ENCODE measurements around the gene ABI3BP. TPM values are rescaled to one million over a fixed set of nuclear protein-coding genes. Genes with fewer than 3 reads are reported as not detected.
"Not testable (repeated sequence)": the region's sequence is repeated elsewhere in the genome, so short reads cannot be mapped to it uniquely, and the experiment has no call there.

Gene ABI3BP
- polyA plus RNA-seq, 3 donors, result not detected

DNA sequence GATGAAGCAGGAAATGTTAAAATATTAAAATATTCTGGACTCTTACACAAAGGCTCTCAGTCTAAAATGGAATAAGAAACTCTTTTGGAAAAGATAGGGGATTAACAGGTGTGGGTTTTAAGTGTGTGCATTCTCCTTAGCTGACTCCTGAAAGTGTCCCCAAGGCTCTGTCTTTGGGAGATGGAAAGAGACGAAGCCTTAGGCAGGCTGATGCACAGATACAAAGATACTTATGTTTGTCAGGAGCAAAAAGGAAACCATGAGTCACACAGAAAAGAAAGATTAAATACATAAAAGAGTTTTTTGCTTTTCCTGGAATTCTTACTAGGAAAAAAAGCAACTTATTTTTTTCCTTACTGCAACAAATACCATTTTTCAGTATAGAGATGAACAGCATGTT is 23.8 kb upstream of the ABI3BP start:
- no CpG with 5 or more reads among the region's 1 CpG for WGBS (ENCODE audit: insufficient coverage)
- Mint-ChIP-seq H3K4me3 (no peak overlapping the region), H3K4me1 (no peaks in the 10 kb centered on the region), H3K9me3 (peaks cover under 1 to 14% (median 10%) of the 10 kb centered on the region in 7 donors), H3K36me3 (no peaks in the 10 kb centered on the region), H3K27me3 (ENCODE audit: low read depth in 3 of 3) (peaks cover 0 to 1% (median 0%) of the 10 kb centered on the region in 3 donors), H3K27ac (no peak overlapping the region)
- no peak for TF ChIP-seq CTCF (IDR thresholded peaks at IDR 0.05)
- no peaks in the 10 kb centered on the region for H3K4me1 ChIP-seq (ENCODE audit: control insufficient read depth in 1 of 2, insufficient read depth in 2 of 2, low read length in 2 of 2)
- H3K79me2 ChIP-seq (ENCODE audit: insufficient read depth, low read length), result no peaks in the 10 kb centered on the region
- H3K9ac ChIP-seq (ENCODE audit: insufficient read depth, low read length, poor library complexity, severe bottlenecking), result no peak overlapping the region
- H3K27me3 ChIP-seq (ENCODE audit: control insufficient read depth in 2 of 2, insufficient read depth in 2 of 2, low read length in 2 of 2), result no peaks in the 10 kb centered on the region
- H2AFZ ChIP-seq (ENCODE audit: insufficient read depth, low read depth, low read length, poor library complexity, severe bottlenecking), result no peak overlapping the region
- no peak overlapping the region for H3K4me3 ChIP-seq (replicated peaks in 1 of 3; ENCODE audit: low read depth in 2 of 3, low read length in 3 of 3)
- DNase-seq, result no peak
- H3K4me2 ChIP-seq (replicated peaks; ENCODE audit: extremely low read depth, low read length, poor library complexity, severe bottlenecking), result no peak overlapping the region
- intact Hi-C loops (cut with micrococcal nuclease), result no loop called here
- no peak overlapping the region for H3K27ac ChIP-seq (ENCODE audit: low read depth in 1 of 2, low read length in 2 of 2)
- H4K20me1 ChIP-seq (ENCODE audit: insufficient read depth, low read length), result no peaks in the 10 kb centered on the region
- no peaks in the 10 kb centered on the region for H3K36me3 ChIP-seq (replicated peaks in 1 of 2; ENCODE audit: control insufficient read depth in 1 of 2, insufficient read depth in 2 of 2, low read length in 2 of 2)
- H3K9me3 ChIP-seq (replicated peaks in 1 of 2; ENCODE audit: control insufficient read depth in 1 of 2, insufficient read depth in 1 of 2, low read length in 2 of 2), result peaks cover 0 to 6% of the 10 kb centered on the region in 2 donors

DNA sequence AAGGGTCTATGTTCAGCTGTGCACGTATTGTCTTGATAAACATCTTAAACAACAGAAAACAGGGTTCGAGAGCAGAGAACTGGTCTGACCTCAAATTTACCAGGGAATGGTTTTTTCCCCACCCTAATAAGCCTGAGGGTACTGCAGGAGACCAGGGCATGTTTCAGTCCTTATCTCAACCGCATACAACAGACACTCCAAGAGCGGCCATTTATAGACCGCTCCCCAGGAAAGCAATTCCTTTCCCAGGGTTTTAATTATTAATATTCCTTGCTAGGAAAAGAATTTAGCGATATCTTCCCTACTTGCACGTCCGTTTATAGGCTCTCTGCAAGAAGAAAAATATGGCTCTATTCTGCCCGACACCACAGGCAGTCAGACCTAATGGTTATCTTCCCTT is 19.1 kb upstream of the ABI3BP start:
- DNase-seq; H3K4me1 ChIP-seq (ENCODE audit: control insufficient read depth in 1 of 2, insufficient read depth in 2 of 2, low read length in 2 of 2); H3K27me3 ChIP-seq (ENCODE audit: control insufficient read depth in 2 of 2, insufficient read depth in 2 of 2, low read length in 2 of 2); H4K20me1 ChIP-seq (ENCODE audit: insufficient read depth, low read length); H3K27ac Mint-ChIP-seq; H3K4me3 ChIP-seq (replicated peaks in 1 of 3; ENCODE audit: low read depth in 2 of 3, low read length in 3 of 3); H3K27me3 Mint-ChIP-seq (ENCODE audit: low read depth in 3 of 3); H3K4me2 ChIP-seq (replicated peaks; ENCODE audit: extremely low read depth, low read length, poor library complexity, severe bottlenecking); H3K36me3 ChIP-seq (replicated peaks in 1 of 2; ENCODE audit: control insufficient read depth in 1 of 2, insufficient read depth in 2 of 2, low read length in 2 of 2); H3K4me3 Mint-ChIP-seq; H2AFZ ChIP-seq (ENCODE audit: insufficient read depth, low read depth, low read length, poor library complexity, severe bottlenecking); H3K79me2 ChIP-seq (ENCODE audit: insufficient read depth, low read length); H3K4me1 Mint-ChIP-seq; intact Hi-C loops (cut with micrococcal nuclease); H3K36me3 Mint-ChIP-seq; H3K9ac ChIP-seq (ENCODE audit: insufficient read depth, low read length, poor library complexity, severe bottlenecking); H3K27ac ChIP-seq (ENCODE audit: low read depth in 1 of 2, low read length in 2 of 2): not testable (repeated sequence)
- H3K9me3 ChIP-seq (replicated peaks in 1 of 2; ENCODE audit: control insufficient read depth in 1 of 2, insufficient read depth in 1 of 2, low read length in 2 of 2), result peaks cover 12 to 14% of the 10 kb centered on the region in 2 donors
- whole genome bisulfite sequencing (ENCODE audit: insufficient coverage), result no CpG with 5 or more reads among the region's 9 CpGs
- peaks cover 12 to 34% (median 16%) of the 10 kb centered on the region in 7 donors for H3K9me3 Mint-ChIP-seq

Data from CD14-positive monocyte (primary cell).